GM19035 (cell line): ENCODE data around the gene CDK5RAP3.

Experiments used
- ATAC-seq: cut with Tn5 transposase; IDR thresholded peaks from one replicate; pipeline ENCODE4 v1.9.1; 2021; ENCODE audit not compliant: unreplicated experiment

CDK5RAP3 gene

DNA sequence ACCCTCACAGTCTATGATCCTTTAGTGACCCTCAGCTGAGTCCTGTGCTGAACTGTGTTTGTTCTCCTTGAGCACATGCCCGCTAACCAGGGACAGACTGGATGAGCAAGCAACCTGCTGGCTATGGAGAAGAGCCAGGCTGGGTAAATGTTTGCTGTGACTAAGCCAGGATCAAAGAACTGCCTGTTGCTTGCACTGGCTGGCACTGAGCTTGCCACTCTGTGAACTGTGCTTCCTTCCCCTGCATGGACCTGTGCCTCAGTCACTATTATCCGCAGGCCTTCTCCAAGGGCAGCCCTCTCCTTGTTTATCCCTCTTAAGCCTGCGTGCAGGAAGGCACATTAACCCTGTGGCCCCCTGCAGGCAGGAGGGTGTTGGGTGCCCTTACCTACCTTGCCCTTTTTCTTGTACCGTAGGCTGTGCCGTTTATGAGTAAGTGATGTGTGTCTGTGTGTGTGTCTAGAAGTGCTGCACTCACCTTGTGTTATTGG lies 22.2 kb upstream of the CDK5RAP3 start:
- no peak for ATAC-seq

DNA sequence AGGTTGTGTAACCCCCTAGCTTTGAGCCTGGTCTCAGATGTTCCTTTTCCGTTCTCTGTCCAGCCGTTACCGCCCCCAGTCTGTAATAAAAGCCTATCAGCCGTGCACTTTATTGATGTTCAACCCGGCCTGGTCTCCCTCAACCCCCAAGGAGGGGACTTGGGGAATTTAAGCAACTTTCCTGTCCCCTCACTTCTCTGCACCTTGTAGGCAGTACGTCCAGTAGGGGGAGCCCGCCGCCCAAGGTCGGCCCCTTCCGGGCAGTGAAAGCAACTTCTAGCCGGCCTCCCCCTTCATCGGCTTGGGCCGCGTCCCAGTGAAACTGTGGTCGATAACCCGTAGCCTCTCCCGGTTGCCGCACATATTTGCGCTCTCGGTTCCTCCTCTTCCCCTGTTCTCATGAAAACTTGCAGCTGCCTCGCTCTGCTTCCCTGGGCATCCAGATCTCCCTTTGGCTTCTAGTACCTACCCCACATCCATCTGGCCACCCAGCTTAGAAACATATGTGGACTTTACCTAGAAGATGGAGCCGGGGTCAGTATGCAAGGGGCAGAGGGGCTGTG lies 21.6 kb upstream of the CDK5RAP3 start:
- no peak for ATAC-seq

DNA sequence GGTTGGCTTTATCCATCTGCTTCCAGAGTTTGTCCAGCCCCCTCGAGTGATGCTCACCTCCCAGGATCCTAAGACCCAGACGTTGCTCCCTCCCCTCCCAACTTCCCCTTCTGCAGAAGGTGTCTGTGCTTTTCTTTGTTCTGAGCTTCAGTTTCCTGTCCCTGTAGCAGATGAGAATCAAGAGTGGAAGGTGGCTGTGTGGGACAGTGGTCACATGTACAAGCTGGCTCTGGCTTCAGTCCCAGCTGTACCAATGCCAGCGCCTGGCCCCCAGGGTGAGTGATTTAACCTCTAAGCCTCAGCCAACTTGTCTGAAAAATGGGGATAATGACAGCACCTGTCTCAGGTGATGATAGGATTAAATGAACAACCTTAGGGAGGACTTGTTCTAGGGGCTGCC lies 21.0 kb upstream of the CDK5RAP3 start:
- no peak for ATAC-seq

DNA sequence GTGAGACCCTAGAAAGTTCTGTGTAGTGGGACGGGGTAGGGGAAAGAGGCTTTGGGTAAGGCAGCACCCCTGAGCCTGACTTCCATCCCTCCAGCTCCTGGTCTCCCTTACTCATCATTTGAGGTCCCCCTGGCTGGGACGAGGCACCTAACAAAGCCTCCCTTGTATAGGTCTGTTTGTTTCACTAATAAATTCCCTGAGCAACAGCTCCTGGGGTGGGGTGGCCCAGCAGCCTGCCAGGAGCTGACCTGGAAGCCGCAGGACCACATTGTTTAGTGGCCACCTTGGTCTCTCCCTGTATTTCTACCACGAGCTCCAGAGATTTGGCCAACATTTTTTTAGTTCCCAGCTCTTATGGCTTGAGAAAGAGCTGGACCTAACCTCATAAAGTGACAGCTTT lies 20.5 kb upstream of the CDK5RAP3 start:
- ATAC-seq, result no peak

DNA sequence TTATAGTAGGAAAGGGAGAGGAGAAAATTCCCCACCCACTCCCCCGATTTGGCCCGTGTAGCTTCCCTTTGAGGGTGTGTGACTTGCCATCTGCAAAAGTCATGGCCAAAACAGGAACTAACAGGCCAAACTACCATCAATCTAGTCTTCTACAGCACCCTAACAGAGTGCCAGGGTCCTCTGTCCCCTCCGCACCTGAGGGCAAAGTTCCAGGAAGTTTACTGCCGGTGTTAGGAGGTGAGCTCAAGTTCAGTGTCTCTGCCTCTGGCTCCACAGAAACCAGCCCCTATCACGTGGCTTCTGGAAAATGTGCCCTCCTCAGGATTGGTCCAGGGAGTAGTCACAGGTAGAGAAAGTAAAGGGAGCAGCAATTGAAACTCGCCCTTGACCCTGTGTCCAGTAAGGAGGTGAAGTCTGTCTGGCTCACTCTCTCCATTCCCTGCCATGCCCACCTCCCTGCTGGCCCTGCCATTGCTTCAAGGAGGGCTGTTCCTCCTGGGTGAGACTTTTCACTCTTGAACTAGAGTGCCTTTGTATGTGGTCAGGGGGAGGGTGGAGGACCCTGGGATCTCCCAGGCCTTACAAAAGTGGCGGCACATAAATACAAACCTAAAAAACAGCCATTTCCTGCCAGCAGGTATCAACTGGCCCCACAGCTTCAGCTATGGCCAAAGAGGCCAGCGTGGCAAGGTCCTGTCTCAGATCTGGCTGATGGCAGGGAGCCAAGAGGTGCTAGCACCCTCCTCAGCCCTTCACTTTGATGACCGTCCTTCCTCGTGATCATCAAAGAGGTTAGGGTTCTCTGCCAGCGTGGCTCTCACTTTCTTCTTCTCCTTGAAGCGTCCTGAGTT lies 18.5 kb upstream of the CDK5RAP3 start:
- ATAC-seq, result no peak

DNA sequence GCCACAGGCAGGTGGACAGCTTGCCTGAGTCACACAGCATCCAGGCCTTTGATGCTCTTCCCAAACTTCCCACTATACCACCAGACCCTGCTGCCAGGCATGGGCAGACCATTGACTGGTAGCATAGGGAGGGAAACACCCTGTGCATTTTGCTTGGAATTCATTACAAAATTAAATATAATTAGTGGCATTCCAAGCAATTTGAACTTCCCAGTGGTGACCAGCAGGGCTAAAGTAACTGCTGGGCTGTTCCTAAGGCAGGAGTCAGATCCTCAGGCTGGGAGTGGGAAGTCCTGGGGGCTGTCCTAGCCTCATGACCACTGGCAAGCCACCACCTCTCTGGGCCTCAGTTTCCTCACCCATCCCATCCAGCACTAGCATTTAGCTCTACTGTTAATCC lies 17.0 kb upstream of the CDK5RAP3 start:
- ATAC-seq, result no peak

DNA sequence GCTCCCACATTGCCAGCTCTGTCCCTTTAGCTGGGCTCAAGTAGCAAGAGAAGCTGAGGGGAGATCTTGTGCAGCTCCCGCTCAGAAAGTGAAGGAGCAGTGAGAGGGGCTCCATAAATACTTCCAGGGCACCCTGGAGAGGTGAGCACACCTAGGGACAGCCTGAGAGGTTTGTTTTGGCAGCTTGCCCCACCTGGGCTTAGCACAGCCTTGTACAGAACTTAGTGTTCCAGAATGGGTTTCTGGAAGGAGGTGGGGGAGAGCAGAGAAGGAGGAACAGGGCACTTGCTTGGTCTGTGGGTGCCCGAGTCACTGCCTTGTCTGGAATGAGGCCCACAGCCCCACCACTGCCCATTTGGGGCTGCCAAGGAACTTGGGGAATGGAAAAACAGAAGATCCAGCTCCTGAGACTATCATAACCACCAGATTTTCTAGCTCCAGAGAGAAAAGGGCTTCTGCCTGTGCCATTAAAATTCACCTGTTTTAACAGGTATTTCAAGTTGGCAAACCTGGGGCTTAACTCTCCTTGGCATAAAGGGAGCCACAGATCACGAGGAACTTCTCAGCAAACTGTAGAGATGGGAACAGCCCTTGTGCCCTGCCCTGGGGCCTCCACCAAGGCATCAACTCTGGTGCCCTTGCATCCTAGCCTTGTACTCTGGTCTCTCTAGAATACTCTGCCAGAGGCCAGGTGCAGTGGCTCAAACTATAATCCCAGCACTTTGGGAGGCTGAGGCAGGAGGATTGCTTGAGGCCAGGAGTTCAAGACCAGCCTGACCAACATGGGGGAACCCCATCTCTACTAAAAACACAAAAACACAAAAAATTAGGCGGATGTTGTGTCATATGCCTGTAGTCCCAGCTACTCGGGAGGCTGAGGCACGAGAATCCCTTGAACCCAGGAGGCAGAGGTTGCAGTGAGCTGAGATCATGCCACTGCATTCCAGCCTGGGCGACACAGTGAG lies 15.1 kb upstream of the CDK5RAP3 start:
- no peak for ATAC-seq

DNA sequence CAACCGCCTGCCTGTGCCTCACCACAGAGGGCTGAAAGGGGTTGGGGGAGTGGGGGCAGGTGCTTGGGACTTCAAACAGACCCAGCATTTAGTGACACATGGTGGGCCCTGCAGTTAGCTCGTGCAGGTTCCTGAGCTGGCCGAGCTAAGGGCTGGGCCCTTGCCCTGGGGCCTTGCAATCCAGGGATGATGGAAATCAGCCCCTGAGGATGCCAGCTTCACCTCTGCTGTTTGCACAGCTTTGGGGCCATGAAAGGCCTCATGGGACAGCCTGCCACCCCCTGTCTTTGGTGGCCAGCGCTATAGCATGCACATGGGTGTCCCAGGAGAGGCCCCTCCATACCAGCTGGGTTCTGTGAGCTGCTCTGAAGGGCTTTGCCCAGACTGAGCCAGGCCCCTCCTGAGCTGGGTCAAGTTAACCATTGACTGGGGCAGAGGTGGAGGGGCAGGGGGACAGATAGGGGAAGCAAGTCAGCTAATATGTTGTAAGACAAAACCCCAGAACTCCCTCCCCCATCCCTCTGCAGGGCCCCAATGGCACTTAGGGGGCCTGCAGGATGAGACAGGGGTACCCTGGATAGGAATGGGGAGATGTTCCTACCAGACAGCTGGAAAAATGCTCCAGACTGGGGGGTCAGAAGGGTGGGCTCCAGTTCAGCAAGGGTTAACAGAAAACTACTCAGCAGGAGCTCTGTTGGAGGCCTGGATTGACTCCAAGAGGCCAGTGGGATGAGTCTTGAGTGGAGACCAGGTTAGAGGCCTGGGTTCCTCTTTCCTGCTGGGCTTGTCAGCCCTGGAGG lies 13.9 kb upstream of the CDK5RAP3 start:
- no peak for ATAC-seq

DNA sequence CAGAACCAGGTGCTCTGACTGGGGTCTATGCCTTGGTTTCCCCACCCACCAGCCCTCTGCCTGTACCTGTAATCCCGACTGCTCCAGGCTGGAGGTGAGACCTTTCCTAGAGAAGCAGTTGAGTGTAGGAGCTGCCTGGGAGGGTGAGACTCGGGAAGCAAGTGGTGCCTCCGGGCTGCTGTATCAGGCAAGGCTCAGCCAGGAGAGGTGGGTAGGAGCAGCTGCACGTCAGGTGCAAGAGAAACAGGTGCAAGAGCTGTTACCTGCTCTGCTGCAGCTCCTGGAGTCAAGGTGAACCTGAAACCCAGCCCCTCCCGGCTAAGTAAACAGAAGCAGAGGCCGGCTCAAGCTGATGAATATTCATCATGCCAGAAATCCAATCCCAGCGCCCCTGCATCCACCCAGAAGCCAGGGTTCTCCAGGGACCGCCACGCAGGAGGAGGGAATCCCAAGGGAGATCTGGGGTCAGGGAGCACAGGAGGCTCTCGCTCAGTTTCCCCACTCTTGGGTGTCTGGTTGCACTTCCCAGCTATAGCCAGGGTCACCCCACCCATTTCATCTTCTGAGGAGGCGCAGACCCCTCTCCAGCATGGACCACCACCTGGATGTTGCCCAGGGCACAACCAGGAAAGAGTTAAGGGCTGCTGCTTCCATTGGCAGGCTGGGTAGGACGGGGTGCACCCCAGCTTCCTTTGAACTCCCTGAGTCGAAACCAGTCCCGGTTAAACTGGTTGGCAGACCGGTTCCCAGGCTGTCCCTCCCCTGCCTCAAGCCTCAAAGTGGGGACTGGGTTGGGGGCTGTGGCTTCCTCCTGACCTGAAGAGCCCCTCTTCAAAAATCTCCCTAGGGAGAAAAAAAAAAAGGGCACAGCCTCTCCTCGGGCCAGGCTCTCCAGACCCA lies 13.1 kb upstream of the CDK5RAP3 start, which contains the start of gene PRR15L:
Gene PRR15L (minus strand): TSS at position 293 of the 900 bp plus-strand sequence. CDS start 4,649 bp downstream, outside the sequence.
- ATAC-seq, result no peak

DNA sequence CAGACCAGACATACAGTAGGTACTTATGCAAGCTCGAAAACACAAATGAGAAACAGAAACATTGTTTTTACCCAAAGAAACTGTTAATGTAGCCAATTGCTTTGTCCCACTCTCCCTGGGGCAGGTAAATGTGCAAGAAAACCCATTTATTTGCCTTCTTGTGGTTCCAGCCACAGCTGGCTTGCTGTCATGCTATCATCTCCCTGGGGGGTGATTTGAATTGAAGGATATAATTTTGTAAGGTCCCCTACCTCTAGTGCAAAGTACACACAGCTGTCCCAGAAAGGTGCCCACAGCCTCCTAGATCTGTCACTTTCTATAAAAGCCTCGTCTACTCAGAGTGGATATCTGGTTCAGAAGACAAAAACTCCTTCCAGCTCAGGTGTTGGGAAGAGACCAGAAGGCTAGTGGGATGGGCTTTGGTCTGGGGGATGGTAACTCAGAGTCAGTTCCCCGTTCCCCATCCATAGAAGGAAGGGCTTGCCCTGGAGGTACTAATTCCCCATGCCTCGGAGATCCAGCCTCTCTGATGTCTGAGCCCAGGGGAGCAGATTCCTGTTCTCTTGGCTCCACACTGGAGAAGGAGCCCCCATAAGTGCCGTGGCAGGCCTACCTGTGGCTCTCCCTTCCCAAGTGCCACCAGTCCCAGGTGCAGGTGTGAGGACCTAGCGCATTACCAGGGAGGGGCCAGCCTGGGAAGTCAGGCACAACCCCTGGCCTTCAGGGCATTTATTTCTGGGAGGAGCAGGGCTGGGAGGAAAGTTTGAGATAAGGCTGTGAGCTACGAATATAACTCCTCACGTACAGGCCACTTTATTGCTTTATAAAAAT lies 10.9 kb upstream of the CDK5RAP3 start:
- ATAC-seq, result no peak

DNA sequence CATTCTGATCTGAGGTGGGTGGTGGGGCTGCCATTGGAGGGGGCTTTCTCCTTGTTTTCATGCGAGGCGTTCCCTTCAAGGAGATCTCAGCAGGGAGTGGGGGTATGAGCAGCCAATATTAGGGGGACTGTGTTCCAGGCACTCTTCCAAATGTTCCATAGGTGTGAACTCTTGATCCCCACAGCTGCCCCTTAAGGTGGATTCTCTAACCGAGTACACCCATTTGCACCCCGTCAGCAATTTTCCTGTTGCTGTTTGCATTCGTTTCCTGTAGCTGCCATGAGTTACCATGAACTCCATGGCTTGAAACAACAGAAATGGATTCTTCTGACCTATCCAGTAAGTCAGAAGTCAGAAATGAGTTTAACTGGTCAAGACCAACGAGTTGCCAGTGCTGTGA lies 9.5 kb upstream of the CDK5RAP3 start:
- ATAC-seq, result no peak

DNA sequence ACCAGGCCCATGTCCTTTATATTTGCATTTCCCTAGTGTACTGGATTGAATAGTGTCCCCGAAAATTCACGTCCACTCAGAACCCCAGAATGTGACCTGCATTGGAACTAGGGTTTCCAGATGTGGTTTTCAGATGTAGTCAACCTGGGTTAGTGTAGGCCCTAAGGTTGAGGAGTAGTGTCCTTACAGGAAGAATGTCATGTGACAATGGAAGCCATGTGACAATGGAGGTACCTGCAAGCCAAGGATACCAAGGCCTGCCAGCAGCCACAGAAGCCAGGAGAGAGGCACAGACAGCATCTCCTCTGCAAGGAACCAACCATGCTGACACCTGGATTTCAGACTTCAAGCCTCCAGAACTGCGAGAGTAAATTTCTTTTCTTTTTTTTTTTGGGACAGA lies 8.0 kb upstream of the CDK5RAP3 start:
- no peak for ATAC-seq

DNA sequence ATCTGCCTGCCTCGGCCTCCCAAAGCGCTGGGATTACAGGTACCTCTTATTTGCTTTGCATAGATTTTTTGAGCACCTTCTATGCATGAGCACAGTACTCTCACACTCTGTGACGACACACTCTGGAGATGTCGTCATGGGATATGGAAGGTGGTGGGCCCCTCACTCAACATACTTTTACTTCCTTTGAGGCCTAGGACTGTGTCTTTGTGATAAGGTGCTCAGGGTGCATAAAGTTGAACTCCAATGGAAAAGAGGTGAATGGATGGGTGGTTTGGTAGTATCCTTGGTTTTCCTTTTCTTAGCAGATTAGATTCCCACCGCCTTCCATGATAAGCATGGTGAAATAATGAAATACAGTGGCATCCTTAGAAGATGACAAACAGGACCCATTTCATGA lies 6.1 kb upstream of the CDK5RAP3 start:
- no peak for ATAC-seq

DNA sequence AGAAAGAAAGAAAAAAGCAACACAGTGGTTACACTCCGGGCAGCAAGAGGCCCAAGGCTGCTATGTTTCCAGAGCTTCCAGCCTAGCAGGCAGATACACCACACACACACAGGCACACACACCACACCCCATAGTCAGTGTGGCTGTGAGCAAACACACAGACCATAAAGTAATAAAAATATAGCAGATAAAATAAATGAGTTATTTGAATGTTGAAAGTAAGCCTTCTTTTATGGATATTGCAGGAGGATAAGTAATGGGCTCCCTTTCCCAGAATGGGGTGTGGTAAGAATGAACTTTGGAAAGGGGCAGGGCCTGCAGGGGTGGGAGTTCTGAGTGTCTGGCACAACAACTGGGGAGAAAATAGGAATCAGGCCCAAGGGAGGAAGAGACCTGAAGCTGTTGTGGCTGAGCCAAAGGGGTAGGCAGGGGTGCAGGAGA lies 4.8 kb upstream of the CDK5RAP3 start:
- no peak for ATAC-seq

DNA sequence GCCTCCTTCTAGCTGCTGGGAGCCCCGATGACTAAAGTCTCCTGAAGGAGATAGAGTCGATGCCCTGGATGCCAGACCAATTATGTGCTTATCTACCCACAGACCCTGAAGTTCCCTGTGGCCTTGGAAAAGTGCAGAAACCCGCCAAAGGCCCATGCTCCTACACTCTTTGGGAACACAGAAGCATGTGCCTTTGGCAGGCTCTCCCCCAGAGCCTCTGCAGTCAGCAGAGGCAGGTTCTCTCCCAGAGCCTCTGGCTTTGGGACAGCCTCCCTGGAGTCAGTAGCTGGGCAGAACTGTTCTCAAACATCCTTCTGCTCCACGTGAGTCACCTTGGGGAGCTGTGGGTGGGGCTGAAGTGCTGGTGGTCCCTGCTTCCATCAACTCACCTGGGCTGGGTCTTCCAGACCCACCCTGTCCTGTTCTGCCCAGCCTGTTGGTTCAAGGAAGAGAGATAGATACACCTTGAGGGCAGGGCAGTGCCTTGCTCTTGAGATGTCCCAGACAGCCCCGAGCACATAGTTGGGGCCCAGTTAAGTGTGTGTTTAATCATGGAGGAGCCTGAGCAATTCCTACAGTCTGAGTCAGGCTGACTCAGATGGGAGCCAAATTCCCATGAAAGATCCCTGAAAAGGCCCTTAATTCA lies 3.2 kb upstream of the CDK5RAP3 start:
- ATAC-seq, result no peak

DNA sequence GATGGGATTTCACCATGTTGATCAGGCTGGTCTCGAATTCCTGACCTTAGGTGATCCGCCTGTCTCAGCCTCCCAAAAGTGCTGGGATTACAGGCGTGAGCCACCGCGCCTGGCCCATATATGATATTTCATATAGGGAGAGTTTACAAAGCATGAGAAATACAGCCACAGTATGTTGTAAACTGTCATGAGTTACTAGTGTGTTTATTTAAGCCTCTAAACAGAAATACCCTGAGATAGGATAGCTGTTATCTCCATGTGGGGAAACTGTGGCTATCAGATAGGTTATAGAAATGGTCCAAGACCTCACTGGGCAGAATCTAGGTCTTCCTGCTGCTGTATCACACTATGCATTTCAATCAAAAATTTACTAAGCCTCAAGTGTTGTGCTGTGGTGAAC lies 2.1 kb upstream of the CDK5RAP3 start:
- no peak for ATAC-seq

DNA sequence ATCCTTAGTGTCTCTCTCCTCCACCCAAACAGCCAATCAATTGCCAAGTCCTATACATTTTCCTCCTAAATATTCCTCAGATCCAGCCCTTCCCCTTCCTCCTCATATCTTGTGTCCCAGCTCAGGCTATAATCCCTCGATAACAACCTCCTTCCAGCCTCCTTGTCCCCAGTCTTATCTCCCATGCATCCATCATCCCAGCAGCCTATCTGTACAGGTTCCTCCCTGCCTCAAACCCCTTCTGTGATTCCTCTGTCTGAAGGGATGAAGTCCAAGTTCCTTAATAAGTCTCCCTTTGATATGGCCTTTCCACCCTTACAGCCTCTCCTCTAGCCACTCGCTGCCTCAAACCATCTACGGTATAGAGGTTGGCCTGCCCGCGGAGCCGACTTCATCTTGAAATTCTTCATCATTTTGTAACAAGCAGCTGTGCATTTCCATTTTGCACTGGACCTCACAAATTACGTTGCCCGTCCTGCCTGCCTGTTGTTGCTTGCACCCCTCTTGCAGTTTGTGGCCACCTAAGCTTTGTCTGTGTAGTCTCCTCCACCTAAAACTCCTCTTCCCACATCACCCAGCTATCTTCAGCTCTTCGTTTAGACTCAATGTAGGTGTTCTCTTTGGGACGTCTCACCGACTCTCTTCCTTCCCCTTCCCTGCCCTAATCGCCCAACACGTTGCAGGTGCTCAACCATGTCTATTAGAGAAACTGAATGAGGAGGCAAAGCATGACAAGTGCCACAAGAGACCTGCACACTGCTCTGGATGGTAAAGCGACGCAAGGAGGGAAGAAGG lies 786 bp upstream of the CDK5RAP3 start:
- no peak for ATAC-seq
